OCI-LY1 (cell line): ENCODE data around the gene MRPL54.

ENCODE experiments used
- CTCF ChIP-seq: fragments of 200-600 bp; sonication (generic), shearing (Covaris generic); IDR thresholded peaks from 2 replicates; pipeline ENCODE4 v1.5.1; 2017; ENCODE audit warnings: mild to moderate bottlenecking, antibody characterized with exemption, low read length, moderate library complexity, mixed read lengths
- EZH2 ChIP-seq: fragments of 200-600 bp; sonication (generic), shearing (Covaris generic); IDR thresholded peaks from 2 replicates; pipeline ENCODE4 v1.8.0; 2017; ENCODE audit warnings: borderline replicate concordance, mixed run types, mild to moderate bottlenecking, antibody characterized with exemption, low read length, moderate library complexity, mixed read lengths

GRCh38 chr19:3768748-3769099 lies 6.2 kb downstream of the MRPL54 start:
- TF ChIP-seq CTCF (no peak), EZH2 (no peak)
